Measurements from ENCODE around the gene SLMAP. TPM values are rescaled to one million over a fixed set of nuclear protein-coding genes. Genes with fewer than 3 reads are reported as not detected.

SLMAP gene
- total RNA-seq, 3 donors from 2014 or later (not counting 1 experiment from before 2014, with no cell fraction given): 79.4 to 98.6 (median 89.0) TPM

DNA sequence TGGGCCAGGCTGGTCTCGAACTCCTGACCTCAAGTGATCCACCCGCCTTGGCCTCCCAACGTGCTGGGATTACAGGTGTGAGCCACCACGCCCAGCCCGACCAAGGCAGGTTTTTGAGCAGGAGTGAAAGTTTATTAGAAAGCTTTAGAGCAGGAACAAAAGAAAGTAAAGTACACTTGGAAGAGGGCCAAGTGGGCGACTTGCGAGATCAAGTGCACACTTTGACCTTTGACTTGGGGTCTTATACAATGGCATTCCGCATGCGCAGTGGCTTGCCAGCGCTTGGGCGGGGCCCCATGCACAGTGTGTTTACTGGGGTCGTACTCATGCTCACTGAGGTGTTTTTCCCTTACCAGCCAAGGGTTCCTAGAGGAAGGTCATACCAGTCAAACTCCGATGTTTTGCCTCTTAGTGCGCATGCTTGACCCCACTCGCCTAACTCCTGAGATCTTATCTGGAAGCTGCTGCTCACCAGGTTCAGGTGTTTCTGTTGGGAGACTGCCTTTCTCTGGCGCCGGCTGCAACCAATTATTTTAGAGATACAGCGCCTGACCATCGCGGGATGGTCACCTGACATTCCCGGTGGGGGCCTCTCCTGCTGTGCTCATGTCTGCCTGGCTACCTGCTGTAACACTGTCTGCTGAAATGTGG lies 205.2 kb downstream of the SLMAP start:
- WGBS (ENCODE audit: insufficient coverage): 91% methylated on average over 21 of the region's 21 CpGs
- H3K9me3 Mint-ChIP-seq: no peaks in the 10 kb centered on the region

DNA sequence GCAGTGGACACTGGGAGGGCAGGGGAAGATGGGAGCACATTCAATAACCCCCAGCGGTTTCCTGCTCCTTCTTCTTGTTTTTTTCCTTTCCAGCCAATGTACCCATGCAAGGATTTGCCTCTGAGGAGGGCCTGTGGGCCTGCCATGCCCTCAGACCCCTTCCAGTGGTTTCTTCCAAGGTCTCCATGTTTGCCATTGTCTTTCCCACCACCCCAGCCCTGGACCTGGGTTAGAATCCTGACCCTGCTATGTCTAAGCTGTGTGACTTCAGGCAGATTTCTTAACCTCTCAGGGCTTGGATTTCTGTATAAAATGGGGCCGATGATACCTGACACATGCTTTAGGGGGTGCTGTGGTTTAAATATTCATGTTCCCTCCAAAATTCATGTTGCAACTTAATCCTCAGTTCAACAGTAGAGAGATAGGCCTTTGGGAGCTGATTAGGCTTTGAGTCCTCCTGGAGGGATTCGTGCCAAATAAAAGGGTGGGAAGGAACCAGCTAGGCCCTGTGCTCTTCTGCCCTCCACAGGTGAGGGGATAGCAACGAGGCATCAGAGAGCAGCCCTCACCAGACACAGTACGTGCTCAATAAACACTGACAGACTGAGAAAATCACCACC lies 205.8 kb downstream of the SLMAP start:
- Mint-ChIP-seq H3K4me3 (no peak overlapping the region), H3K9me3 (no peaks in the 10 kb centered on the region), H3K27ac (no peak overlapping the region), H3K27me3 (ENCODE audit: low read depth in 2 of 2) (no peaks in the 10 kb centered on the region), H3K36me3 (no peaks in the 10 kb centered on the region), H3K4me1 (peaks cover 21 to 23% of the 10 kb centered on the region in 2 donors)
- DNase-seq (peak in 1 of 2 donors; percentile 23), ATAC-seq (no peak)
- 89% methylated on average over 3 of the region's 5 CpGs for WGBS (ENCODE audit: insufficient coverage)
- TF ChIP-seq, protein P1, sequence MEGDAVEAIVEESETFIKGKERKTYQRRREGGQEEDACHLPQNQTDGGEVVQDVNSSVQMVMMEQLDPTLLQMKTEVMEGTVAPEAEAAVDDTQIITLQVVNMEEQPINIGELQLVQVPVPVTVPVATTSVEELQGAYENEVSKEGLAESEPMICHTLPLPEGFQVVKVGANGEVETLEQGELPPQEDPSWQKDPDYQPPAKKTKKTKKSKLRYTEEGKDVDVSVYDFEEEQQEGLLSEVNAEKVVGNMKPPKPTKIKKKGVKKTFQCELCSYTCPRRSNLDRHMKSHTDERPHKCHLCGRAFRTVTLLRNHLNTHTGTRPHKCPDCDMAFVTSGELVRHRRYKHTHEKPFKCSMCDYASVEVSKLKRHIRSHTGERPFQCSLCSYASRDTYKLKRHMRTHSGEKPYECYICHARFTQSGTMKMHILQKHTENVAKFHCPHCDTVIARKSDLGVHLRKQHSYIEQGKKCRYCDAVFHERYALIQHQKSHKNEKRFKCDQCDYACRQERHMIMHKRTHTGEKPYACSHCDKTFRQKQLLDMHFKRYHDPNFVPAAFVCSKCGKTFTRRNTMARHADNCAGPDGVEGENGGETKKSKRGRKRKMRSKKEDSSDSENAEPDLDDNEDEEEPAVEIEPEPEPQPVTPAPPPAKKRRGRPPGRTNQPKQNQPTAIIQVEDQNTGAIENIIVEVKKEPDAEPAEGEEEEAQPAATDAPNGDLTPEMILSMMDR (IDR thresholded peaks at IDR 0.05): no peak
- H3K4me1 ChIP-seq (ENCODE audit: control insufficient read depth, insufficient read depth, low read length): peaks cover 24% of the 10 kb centered on the region
- H3K4me3 ChIP-seq (ENCODE audit: low read length): no peak overlapping the region
- no peaks in the 10 kb centered on the region for H3K27me3 ChIP-seq (ENCODE audit: control insufficient read depth, insufficient read depth, low read length)
- peaks cover 5% of the 10 kb centered on the region for H3K9me3 ChIP-seq (ENCODE audit: control insufficient read depth, insufficient read depth, low read length)
- no peak overlapping the region for H3K27ac ChIP-seq (ENCODE audit: low read length)
- no peaks in the 10 kb centered on the region for H3K36me3 ChIP-seq (ENCODE audit: control insufficient read depth, insufficient read depth, low read length)
- intact Hi-C loops (cut with micrococcal nuclease): no loop called here

More for the DNA sequence above, 205.2 kb downstream of the SLMAP start:
- no peaks in the 10 kb centered on the region for H3K27me3 ChIP-seq (ENCODE audit: control insufficient read depth, insufficient read depth, low read length)
- H3K9me3 ChIP-seq (ENCODE audit: control insufficient read depth, insufficient read depth, low read length): peaks cover 5% of the 10 kb centered on the region
- TF ChIP-seq, protein P1 (IDR thresholded peaks at IDR 0.05): no peak
- no peaks in the 10 kb centered on the region for H3K36me3 ChIP-seq (ENCODE audit: control insufficient read depth, insufficient read depth, low read length)
- H3K4me1 ChIP-seq (ENCODE audit: control insufficient read depth, insufficient read depth, low read length): peaks cover 24% of the 10 kb centered on the region
- Mint-ChIP-seq H3K4me1 (peaks cover 21 to 23% of the 10 kb centered on the region in 2 donors), H3K27ac (no peak overlapping the region), H3K27me3 (ENCODE audit: low read depth in 2 of 2) (no peaks in the 10 kb centered on the region), H3K4me3 (no peak overlapping the region), H3K36me3 (no peaks in the 10 kb centered on the region)
- ATAC-seq (no peak), DNase-seq (no peak)
- no peak overlapping the region for H3K4me3 ChIP-seq (ENCODE audit: low read length)
- H3K27ac ChIP-seq (ENCODE audit: low read length): no peak overlapping the region
- intact Hi-C loops (cut with micrococcal nuclease): no loop called here

DNA sequence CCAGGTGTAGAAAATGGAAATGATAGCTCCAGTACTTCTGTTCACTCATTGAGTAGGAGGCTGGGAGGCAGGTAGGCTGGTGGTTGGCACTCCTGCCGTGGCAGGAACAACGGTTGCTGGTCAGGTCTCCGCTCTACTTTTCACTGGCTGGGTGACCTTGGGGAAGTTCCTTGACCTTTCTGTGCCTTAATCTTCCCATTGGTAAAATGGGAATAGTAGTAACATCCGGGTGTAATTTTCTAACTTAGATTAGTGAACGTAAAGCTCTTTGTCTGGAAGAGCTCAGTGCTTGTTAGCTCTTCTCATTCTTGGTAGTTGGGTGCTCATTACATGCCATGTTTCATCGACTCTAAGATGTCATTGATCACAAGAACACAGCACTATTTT lies 206.3 kb downstream of the SLMAP start:
- TF ChIP-seq, protein P1 (IDR thresholded peaks at IDR 0.05): no peak
- no peak for ATAC-seq
- DNase-seq: no peak
- Mint-ChIP-seq H3K27me3 (ENCODE audit: low read depth in 2 of 2) (no peaks in the 10 kb centered on the region), H3K27ac (no peak overlapping the region), H3K36me3 (no peaks in the 10 kb centered on the region), H3K4me3 (no peak overlapping the region), H3K9me3 (no peaks in the 10 kb centered on the region), H3K4me1 (peaks cover 21 to 23% of the 10 kb centered on the region in 2 donors)
- 97% methylated on average over 6 of the region's 6 CpGs for WGBS (ENCODE audit: insufficient coverage)
- intact Hi-C loops (cut with micrococcal nuclease): no loop called here
- H3K4me1 ChIP-seq (ENCODE audit: control insufficient read depth, insufficient read depth, low read length): peaks cover 24% of the 10 kb centered on the region
- peaks cover 5% of the 10 kb centered on the region for H3K9me3 ChIP-seq (ENCODE audit: control insufficient read depth, insufficient read depth, low read length)
- H3K4me3 ChIP-seq (ENCODE audit: low read length): no peak overlapping the region
- H3K36me3 ChIP-seq (ENCODE audit: control insufficient read depth, insufficient read depth, low read length): no peaks in the 10 kb centered on the region
- H3K27ac ChIP-seq (ENCODE audit: low read length): no peak overlapping the region
- no peaks in the 10 kb centered on the region for H3K27me3 ChIP-seq (ENCODE audit: control insufficient read depth, insufficient read depth, low read length)
